CD4-positive, alpha-beta T cell (primary cell): ENCODE measurements around the gene H1-8. TPM values are rescaled to one million over a fixed set of nuclear protein-coding genes. Genes with fewer than 3 reads are reported as not detected.

Source experiments
- ATAC-seq: fragments of 200-7000 bp; cut with Tn5 transposase; one replicate; pipeline ENCODE4 v1.10.0; 2022; ENCODE audit warnings: mild to moderate bottlenecking; ENCODE audit not compliant: poor library complexity
- CTCF ChIA-PET: fragments of 350-600 bp; sonication (Branson Sonifier 250); formaldehyde crosslinking; loops from one replicate; lab custom pipeline; 2021; ENCODE audit warnings: antibody characterized with exemption, inconsistent platforms; lab: Charles Lee
- POLR2A ChIA-PET: fragments of 350-600 bp; sonication (Branson Sonifier 250); formaldehyde crosslinking; loops from one replicate; lab custom pipeline; 2021; ENCODE audit warnings: antibody characterized with exemption, inconsistent platforms; lab: Charles Lee
- DNase-seq, 14 experiments: peaks; one replicate each; pipeline ENCODE4 v3.0.0-alpha.2; 2013 to 2020; ENCODE audit warnings: mixed read lengths in 2 of 14
- H3K27ac ChIP-seq, 2 donors: one replicate each; pipeline versions ENCODE4 v1.5.1 to v1.7.0; 2013; ENCODE audit warnings: low read length in 2 of 2, low read depth in 1 of 2, mild to moderate bottlenecking in 1 of 2
- H3K27me3 ChIP-seq, 2 experiments: 1 replicate in 1 of 2; 2 replicates in 1 of 2; pipeline versions ENCODE4 v1.6.1 to v1.7.0; 2013; ENCODE audit warnings: low read length in 2 of 2, control low read depth in 1 of 2, mild to moderate bottlenecking in 1 of 2, moderate library complexity in 1 of 2; ENCODE audit not compliant: insufficient read depth in 2 of 2, control insufficient read depth in 1 of 2
- H3K36me3 ChIP-seq: one replicate; pipeline ENCODE4 v1.6.1; 2013; ENCODE audit warnings: low read length, control low read depth; ENCODE audit not compliant: insufficient read depth
- H3K4me1 ChIP-seq: one replicate; pipeline ENCODE4 v1.6.1; 2013; ENCODE audit warnings: low read length, control low read depth; ENCODE audit not compliant: insufficient read depth
- H3K4me3 ChIP-seq: one replicate; pipeline ENCODE4 v1.5.1; 2013; ENCODE audit warnings: mild to moderate bottlenecking, low read length, moderate library complexity
- H3K9me3 ChIP-seq, 2 experiments: 1 replicate in 1 of 2; 2 replicates in 1 of 2; pipeline versions ENCODE4 v1.6.1 to v1.7.0; 2013; ENCODE audit warnings: low read length in 2 of 2, mild to moderate bottlenecking in 2 of 2, control low read depth in 1 of 2, moderate library complexity in 1 of 2; ENCODE audit not compliant: control insufficient read depth in 1 of 2, insufficient read depth in 1 of 2
- H3K27ac Mint-ChIP-seq: one replicate; pipeline ENCODE4 v1.8.0; 2020; ENCODE audit warnings: mixed read lengths
- H3K27me3 Mint-ChIP-seq: one replicate; pipeline ENCODE4 v1.8.0; 2021; ENCODE audit warnings: mixed read lengths
- H3K36me3 Mint-ChIP-seq: one replicate; pipeline ENCODE4 v1.8.0; 2021; ENCODE audit warnings: low read depth, mixed read lengths
- H3K4me1 Mint-ChIP-seq: one replicate; pipeline ENCODE4 v1.8.0; 2021; ENCODE audit warnings: low read depth, mixed read lengths
- H3K4me3 Mint-ChIP-seq: one replicate; pipeline ENCODE4 v1.8.0; 2020; ENCODE audit warnings: mild to moderate bottlenecking, mixed read lengths
- H3K9me3 Mint-ChIP-seq: one replicate; pipeline ENCODE4 v1.8.0; 2020; ENCODE audit warnings: mixed read lengths
- intact Hi-C, 2 experiments: fragments of 100-400 bp; cut with DNase I in 1 of 2; cut with micrococcal nuclease in 1 of 2; formaldehyde crosslinking; loops; one replicate each; pipeline versions ENCODE4 v1.15.1 to v1.9.0; 2023 to 2025; cut with DNase I, micrococcal nuclease
- total RNA-seq, 174 experiments: library from RNA in 2 of 174; stranded (reverse) in 2 of 174; gene quantifications; one replicate each; pipeline ENCODE4 v1.2.3 and lab custom pipeline; 2021 to 2026
- TF ChIP-seq, protein P1 (sequence below): fragments of 200-600 bp; IDR thresholded peaks from one replicate; pipeline ENCODE4 v1.8.0; 2022; ENCODE audit warnings: antibody characterized with exemption, mild to moderate bottlenecking

Gene H1-8
- total RNA-seq, 2 experiments from 2014 or later = not detected

DNA sequence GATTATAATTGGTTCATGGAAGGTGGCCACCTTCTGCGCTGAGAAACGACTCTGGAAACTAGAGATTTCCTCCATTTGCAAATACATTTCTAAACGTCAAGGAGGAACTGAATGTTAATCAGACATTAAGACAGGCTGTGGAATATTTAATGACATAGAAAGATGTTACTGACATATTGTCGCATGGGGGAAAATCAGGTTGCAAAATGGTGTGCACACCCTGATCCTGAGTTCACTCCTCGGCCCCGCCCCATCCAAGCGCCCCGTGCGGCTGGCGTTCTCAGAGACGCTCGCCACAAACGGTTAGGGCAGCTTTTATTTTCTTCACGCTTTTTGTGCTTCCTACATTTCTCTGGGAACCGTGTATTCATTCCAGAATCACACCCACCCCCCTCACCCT is 10.7 kb downstream of the H1-8 start:
- POLR2A ChIA-PET = interaction anchor here (2.5 kb wide), 1 partner anchor 23 kb away, joined by 15 read pairs; no protein-coding TSS in a partner anchor

GRCh38 chr3:129554356-129555152 is 11.6 kb downstream of the H1-8 start:
- ATAC-seq (no peak), DNase-seq (no peak)
- no peaks in the 10 kb centered on the region for H3K9me3 Mint-ChIP-seq
- Histone ChIP-seq H3K27me3 (no peaks in the 10 kb centered on the region), H3K4me1 (peaks cover 24% of the 10 kb centered on the region), H3K9me3 (no peaks in the 10 kb centered on the region), H3K4me3 (no peak overlapping the region), H3K36me3 (no peaks in the 10 kb centered on the region), H3K27ac (no peak overlapping the region)
- no peaks in the 10 kb centered on the region for H3K27me3 Mint-ChIP-seq
- no peak overlapping the region for H3K4me3 Mint-ChIP-seq
- intact Hi-C loops = no loop called here
- H3K4me1 Mint-ChIP-seq = peaks cover 16% of the 10 kb centered on the region
- no peak overlapping the region for H3K27ac Mint-ChIP-seq
- H3K36me3 Mint-ChIP-seq = no peaks in the 10 kb centered on the region
- TF ChIP-seq, protein P1, sequence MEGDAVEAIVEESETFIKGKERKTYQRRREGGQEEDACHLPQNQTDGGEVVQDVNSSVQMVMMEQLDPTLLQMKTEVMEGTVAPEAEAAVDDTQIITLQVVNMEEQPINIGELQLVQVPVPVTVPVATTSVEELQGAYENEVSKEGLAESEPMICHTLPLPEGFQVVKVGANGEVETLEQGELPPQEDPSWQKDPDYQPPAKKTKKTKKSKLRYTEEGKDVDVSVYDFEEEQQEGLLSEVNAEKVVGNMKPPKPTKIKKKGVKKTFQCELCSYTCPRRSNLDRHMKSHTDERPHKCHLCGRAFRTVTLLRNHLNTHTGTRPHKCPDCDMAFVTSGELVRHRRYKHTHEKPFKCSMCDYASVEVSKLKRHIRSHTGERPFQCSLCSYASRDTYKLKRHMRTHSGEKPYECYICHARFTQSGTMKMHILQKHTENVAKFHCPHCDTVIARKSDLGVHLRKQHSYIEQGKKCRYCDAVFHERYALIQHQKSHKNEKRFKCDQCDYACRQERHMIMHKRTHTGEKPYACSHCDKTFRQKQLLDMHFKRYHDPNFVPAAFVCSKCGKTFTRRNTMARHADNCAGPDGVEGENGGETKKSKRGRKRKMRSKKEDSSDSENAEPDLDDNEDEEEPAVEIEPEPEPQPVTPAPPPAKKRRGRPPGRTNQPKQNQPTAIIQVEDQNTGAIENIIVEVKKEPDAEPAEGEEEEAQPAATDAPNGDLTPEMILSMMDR = no peak
- POLR2A ChIA-PET = interaction anchor here (2.5 kb wide), 1 partner anchor 22 kb away, joined by 15 read pairs; no protein-coding TSS in a partner anchor
- CTCF ChIA-PET = no interaction called here

More for the DNA sequence above, 10.7 kb downstream of the H1-8 start:
- Mint-ChIP-seq H3K27ac (no peak overlapping the region), H3K36me3 (no peaks in the 10 kb centered on the region), H3K4me1 (peaks cover 16% of the 10 kb centered on the region), H3K4me3 (peak overlapping the region; percentile 40), H3K27me3 (no peaks in the 10 kb centered on the region), H3K9me3 (no peaks in the 10 kb centered on the region)
- CTCF ChIA-PET = no interaction called here
- no peak overlapping the region for H3K4me3 ChIP-seq
- peak; percentile 61 for ATAC-seq
- peaks cover 22% of the 10 kb centered on the region for H3K4me1 ChIP-seq
- no peaks in the 10 kb centered on the region for H3K27me3 ChIP-seq
- H3K36me3 ChIP-seq = no peaks in the 10 kb centered on the region
- TF ChIP-seq, protein P1 = no peak
- H3K9me3 ChIP-seq = no peaks in the 10 kb centered on the region
- DNase-seq = peak in 5 of 14 experiments; percentile 13 to 57 (median 22)
- no peak overlapping the region for H3K27ac ChIP-seq
- intact Hi-C loops = no loop called here

DNA sequence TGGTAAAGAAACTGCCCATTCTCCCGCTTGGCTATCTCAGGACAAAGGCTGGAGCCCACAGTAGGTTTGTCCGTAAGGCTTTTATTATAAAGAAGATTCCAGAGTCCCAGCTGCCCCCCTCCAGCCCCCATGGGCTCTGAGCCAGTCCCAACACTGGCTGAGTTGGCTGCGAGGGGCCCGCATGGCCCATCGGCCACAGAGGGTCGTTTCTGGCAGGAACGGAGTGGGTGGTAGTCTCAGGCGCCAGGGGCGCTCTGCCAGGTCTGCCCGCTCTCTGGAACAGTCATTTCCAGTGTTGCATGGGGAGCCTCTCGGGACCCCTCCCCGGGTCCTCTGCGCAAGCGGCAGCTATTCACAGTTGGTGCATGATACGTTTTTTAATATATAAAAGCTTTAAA is 12.2 kb downstream of the H1-8 start:
- Mint-ChIP-seq H3K27me3 (no peaks in the 10 kb centered on the region), H3K36me3 (no peaks in the 10 kb centered on the region), H3K9me3 (no peaks in the 10 kb centered on the region), H3K4me3 (no peak overlapping the region), H3K27ac (no peak overlapping the region), H3K4me1 (peaks cover 16% of the 10 kb centered on the region)
- H3K4me1 ChIP-seq = peaks cover 24% of the 10 kb centered on the region
- ChIA-PET CTCF (no interaction called here), POLR2A (interaction anchor here (2.5 kb wide), 1 partner anchor 22 kb away, joined by 15 read pairs; no protein-coding TSS in a partner anchor)
- intact Hi-C loops = no loop called here
- ATAC-seq = no peak
- H3K36me3 ChIP-seq = no peaks in the 10 kb centered on the region
- DNase-seq = no peak
- H3K27me3 ChIP-seq = no peaks in the 10 kb centered on the region
- H3K9me3 ChIP-seq = no peaks in the 10 kb centered on the region
- TF ChIP-seq, protein P1 = no peak
- no peak overlapping the region for H3K27ac ChIP-seq
- no peak overlapping the region for H3K4me3 ChIP-seq
